Upper lobe of right lung (tissue), 1 donor: Measurements from ENCODE around the gene THOC5. TPM values are rescaled to one million over a fixed set of nuclear protein-coding genes. Genes with fewer than 3 reads are reported as not detected.
A peak's percentile ranks its signal among the peaks of the same experiment; 100 is the strongest.

ENCODE experiments used
- ATAC-seq: fragments of 200-7000 bp; cut with Tn5 transposase; one replicate; pipeline ENCODE4 v1.9.1; 2020; ENCODE audit warnings: mild to moderate bottlenecking, moderate library complexity
- DNase-seq: peaks from one replicate; pipeline ENCODE4 v3.0.0-alpha.2; 2020
- H3K27ac ChIP-seq: fragments of 200-600 bp; one replicate; pipeline ENCODE4 v1.8.0; 2022
- H3K27me3 ChIP-seq: fragments of 200-600 bp; one replicate; pipeline ENCODE4 v1.8.0; 2022; ENCODE audit warnings: mild to moderate bottlenecking
- H3K36me3 ChIP-seq: fragments of 200-600 bp; one replicate; pipeline ENCODE4 v1.8.0; 2022
- H3K4me1 ChIP-seq: fragments of 200-600 bp; one replicate; pipeline ENCODE4 v1.8.0; 2022
- H3K4me3 ChIP-seq: fragments of 200-600 bp; one replicate; pipeline ENCODE4 v1.8.0; 2022; ENCODE audit warnings: mild to moderate bottlenecking
- H3K9me3 ChIP-seq: fragments of 200-600 bp; one replicate; pipeline ENCODE4 v1.8.0; 2022
- CTCF ChIP-seq: fragments of 200-600 bp; IDR thresholded peaks from one replicate; pipeline ENCODE4 v1.8.0; 2022; ENCODE audit warnings: antibody characterized with exemption
- intact Hi-C: fragments of 100-400 bp; cut with DNase I; formaldehyde crosslinking; loops from one replicate; pipeline ENCODE4 v1.11.0; 2022
- total RNA-seq: library from RNA; stranded (reverse); fragmentation: NEBNext Ultra II Directional; extraction: Animal tissue kit (Norgen Biotek cat#: 25700); gene quantifications from one replicate; pipeline ENCODE4 v1.2.1, GENCODE V29; 2021
- donor health status: DM: no; HTN: yes; CAD: no; lungs with severe emphysema.

The THOC5 gene
- total RNA-seq, 1 donor from 2014 or later: 43.0 TPM

GRCh38 chr22:29477723-29478318, 75.7 kb downstream of the THOC5 start:
- Histone ChIP-seq H3K27ac (no peak overlapping the region), H3K27me3 (peaks cover 38% of the 10 kb centered on the region)

GRCh38 chr22:29476116-29476515, 77.4 kb downstream of the THOC5 start:
- intact Hi-C loops: no loop called here
- Histone ChIP-seq H3K9me3 (no peaks in the 10 kb centered on the region), H3K4me1 (peaks cover 12% of the 10 kb centered on the region), H3K27me3 (peaks cover 25% of the 10 kb centered on the region), H3K27ac (no peak overlapping the region), H3K4me3 (no peak overlapping the region), H3K36me3 (no peaks in the 10 kb centered on the region)
- DNase-seq (no peak), ATAC-seq (no peak)
- TF ChIP-seq CTCF: no peak

More at GRCh38 chr22:29477723-29478318, 75.7 kb downstream of the THOC5 start:
- DNase-seq (no peak), ATAC-seq (no peak)
- intact Hi-C loops: no loop called here
- no peak for TF ChIP-seq CTCF
- H3K36me3 ChIP-seq: no peaks in the 10 kb centered on the region
- H3K4me1 ChIP-seq: peaks cover 15% of the 10 kb centered on the region
- H3K9me3 ChIP-seq: no peaks in the 10 kb centered on the region
- H3K4me3 ChIP-seq: no peak overlapping the region

GRCh38 chr22:29475550-29475949, 78.0 kb downstream of the THOC5 start:
- no peaks in the 10 kb centered on the region for H3K36me3 ChIP-seq
- ATAC-seq (no peak), DNase-seq (no peak)
- TF ChIP-seq CTCF: no peak
- H3K27ac ChIP-seq: no peak overlapping the region
- H3K9me3 ChIP-seq: no peaks in the 10 kb centered on the region
- peaks cover 8% of the 10 kb centered on the region for H3K4me1 ChIP-seq
- H3K27me3 ChIP-seq: peaks cover 21% of the 10 kb centered on the region
- H3K4me3 ChIP-seq: no peak overlapping the region
- intact Hi-C loops: no loop called here

- DNase-seq: no peak
- no peaks in the 10 kb centered on the region for H3K36me3 ChIP-seq
- H3K27me3 ChIP-seq: peaks cover 11% of the 10 kb centered on the region
- TF ChIP-seq CTCF: no peak
- no peaks in the 10 kb centered on the region for H3K9me3 ChIP-seq
- peaks cover 4% of the 10 kb centered on the region for H3K4me1 ChIP-seq
- H3K27ac ChIP-seq: no peak overlapping the region
- no peak for ATAC-seq
- H3K4me3 ChIP-seq: no peak overlapping the region
- intact Hi-C loops: no loop called here
Observed at GRCh38 chr22:29473001-29473400, 80.6 kb downstream of the THOC5 start.

- Histone ChIP-seq H3K27me3 (peaks cover 11% of the 10 kb centered on the region), H3K36me3 (no peaks in the 10 kb centered on the region), H3K4me1 (peaks cover 4% of the 10 kb centered on the region), H3K9me3 (no peaks in the 10 kb centered on the region), H3K4me3 (peak overlapping the region; percentile 29), H3K27ac (no peak overlapping the region)
- TF ChIP-seq CTCF: peak; percentile 83
- intact Hi-C loops: no loop called here
- DNase-seq (peak; percentile 83), ATAC-seq (peak; percentile 90)
Observed at GRCh38 chr22:29470159-29470855, 83.2 kb downstream of the THOC5 start.
